Right renal pelvis (tissue), 4 donors: ENCODE results near the gene CSDE1. TPM values are rescaled to one million over a fixed set of nuclear protein-coding genes. Genes with fewer than 3 reads are reported as not detected.
"Not testable (repeated sequence)": the region's sequence is repeated elsewhere in the genome, so short reads cannot be mapped to it uniquely, and the experiment has no call there.

Source experiments
- DNase-seq, 4 donors: peaks; one replicate each; pipeline ENCODE4 v3.0.0-alpha.2; 2013; ENCODE audit warnings: low read depth in 4 of 4, low spot score in 3 of 4, missing footprints in 1 of 4
- polyA plus RNA-seq, 4 donors: library from polyadenylated mRNA; unstranded; fragments of 120-200 nt; gene quantifications; one replicate each; pipeline ENCODE4 v1.2.1, GENCODE V29; 2013; ENCODE audit not compliant: insufficient read length in 4 of 4

CSDE1 gene
- 100 to 1,000 TPM; 405 to 482 (median 468) TPM for polyA plus RNA-seq

GRCh38 chr1:114757455-114758255, at the start of gene CSDE1:
Gene CSDE1 (minus strand): TSS chr1:114757984. CDS start chr1:114739890, 18,094 bp downstream.
- peak; percentile 96 to 98 (median 97) for DNase-seq

DNA sequence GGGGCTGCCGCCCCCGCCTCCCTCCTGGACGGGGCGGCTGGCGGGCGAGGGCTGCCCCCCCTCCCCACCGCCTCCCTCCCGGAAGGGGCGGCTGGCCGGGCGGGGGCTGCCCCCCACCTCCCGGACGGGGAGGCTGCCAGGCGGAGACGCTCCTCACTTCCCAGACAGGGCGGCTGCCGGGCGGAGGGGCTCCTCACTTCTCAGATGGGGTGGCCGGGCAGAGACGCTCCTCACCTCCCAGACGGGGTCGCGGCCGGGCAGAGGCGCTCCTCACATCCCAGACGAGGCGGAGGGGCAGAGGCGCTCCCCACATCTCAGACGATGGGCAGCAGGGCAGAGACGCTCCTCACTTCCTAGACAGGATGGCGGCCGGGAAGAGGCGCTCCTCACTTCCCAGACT, 46.7 kb upstream of the CSDE1 start:
- not testable (repeated sequence) for DNase-seq

DNA sequence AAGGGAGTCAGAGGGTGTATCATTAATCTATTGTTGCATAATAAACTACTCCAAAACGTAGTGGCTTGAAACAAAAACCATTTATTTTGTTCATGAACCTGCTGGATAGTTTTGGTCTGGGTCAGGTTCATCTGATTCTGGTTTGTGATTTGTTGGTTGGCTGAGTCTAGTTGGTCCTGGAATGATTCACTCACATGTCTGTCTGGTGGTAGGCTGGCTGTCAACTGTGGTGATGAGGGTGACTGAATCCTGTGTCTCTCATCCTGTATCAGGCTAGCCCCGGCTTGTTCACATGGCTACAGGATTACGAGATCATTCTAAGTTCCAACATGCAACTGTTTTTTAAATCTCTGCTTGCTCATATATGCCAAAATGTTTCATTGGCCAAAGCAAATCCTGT, 45.2 kb upstream of the CSDE1 start:
- no peak for DNase-seq

GRCh38 chr1:114794038-114794437, 36.3 kb upstream of the CSDE1 start:
- DNase-seq = no peak

- DNase-seq = not testable (repeated sequence)
Observed at GRCh38 chr1:114790581-114790980, 32.8 kb upstream of the CSDE1 start.

GRCh38 chr1:114786440-114786839, 28.7 kb upstream of the CSDE1 start:
- DNase-seq = not testable (repeated sequence)

DNA sequence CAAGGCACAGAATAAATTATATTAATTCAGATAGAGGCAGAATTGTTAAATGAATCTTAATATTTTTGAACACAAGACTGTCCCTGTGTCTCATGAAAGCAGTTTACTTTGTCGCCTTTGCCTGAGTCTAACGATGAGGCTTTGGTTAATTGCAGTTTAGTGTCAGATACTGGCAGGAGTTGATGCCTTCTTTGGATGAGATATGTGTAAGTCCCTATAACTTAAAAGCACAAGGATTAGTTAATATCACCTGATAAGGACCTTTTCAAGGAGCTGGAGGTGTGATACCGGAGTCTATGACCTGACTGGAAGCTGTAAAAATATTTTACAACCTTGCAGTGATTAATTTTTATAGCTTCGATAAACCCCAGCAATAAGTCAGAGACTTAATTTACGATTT, 24.7 kb upstream of the CSDE1 start:
- DNase-seq = no peak

- DNase-seq = peak; percentile 85 to 88 (median 86)
Observed at GRCh38 chr1:114780344-114781226, 22.8 kb upstream of the CSDE1 start, which contains the start of gene SIKE1. Gene SIKE1 (minus strand): TSS chr1:114780685. CDS start chr1:114780607, 78 bp downstream.

DNA sequence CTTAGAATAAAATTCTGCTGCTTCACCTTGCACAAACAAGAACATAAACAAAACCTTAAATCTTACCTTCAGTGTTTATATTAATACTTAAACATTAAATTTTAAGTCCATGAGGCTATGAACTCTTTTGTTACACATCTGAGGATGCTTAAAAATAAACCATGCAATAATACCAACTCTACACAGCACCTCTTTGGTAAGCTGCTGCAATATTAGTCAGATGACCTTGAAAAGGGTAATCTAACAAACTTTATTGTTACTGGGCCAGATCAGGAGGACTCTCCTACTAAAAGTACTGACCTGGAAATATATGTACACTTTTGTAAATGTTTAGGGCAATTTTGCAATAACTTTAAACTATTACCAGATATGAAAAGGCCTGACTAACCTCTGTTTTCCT, 21.9 kb upstream of the CSDE1 start:
- DNase-seq = no peak

- not testable (repeated sequence) for DNase-seq
Observed at GRCh38 chr1:114776726-114777125, 18.9 kb upstream of the CSDE1 start.

GRCh38 chr1:114771992-114772391, 14.2 kb upstream of the CSDE1 start:
- no peak for DNase-seq

DNA sequence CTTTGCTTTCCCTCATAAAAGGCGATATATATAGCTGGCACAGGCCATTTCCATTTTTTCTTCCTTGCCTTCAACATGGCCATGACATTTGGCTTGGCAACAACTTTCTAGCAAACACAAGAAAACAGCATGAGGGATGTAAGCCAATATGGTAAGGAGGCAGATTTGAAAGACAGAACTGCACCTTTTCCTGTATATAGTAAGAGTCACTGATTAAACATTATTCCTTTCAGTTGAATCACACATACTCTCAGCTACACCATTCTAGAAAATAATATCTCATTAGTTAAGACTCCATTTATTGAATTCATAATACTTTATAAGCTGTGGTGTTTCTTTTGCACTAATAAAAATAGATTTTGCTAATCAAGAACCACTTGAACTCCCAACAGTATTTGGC, 13.2 kb upstream of the CSDE1 start:
- no peak for DNase-seq

DNA sequence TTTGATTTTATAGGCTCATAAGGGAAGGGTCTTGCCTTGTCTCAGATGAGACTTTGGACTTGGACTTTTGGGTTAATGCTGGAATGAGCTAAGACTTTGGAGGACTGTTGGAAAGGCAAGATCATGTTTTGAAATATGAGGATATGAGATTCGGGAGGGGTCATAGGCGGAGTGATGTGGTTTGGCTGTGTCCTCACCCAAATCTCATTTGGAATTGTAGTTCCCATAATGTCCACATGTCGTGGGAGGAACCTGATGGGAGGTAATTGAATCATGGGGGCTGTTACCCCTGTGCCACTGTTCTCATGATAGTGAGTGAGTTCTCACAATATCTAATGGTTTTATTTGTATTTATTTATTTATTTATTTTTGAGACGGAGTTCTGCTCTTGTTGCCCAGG, 6.9 kb upstream of the CSDE1 start:
- no peak for DNase-seq

DNA sequence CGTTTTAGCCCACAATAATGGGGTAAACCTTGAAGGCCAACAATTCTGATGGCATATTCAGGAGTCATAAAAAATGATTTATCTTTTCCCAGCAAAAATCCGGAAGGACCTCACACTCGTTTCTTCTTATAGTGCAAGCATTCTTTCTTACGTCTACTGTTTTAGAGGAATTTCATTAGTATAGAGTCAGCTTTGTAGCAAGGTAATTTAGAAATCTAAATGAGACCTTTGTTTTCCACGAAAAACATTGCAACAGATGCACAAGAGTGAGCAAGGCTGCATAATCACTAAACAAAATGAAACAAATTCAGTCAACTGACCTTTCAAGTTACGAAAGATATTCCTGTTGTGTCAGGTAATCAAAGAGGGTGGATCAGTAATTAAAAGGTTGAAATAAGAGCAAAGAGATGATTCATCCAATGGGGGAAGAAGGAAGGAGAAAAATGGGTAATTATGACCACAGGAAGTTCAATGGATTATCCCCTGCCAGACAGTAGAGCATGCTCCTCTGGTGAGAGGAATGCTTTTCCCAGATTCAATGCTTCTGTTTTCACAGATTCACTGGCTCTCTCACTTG, 560 bp upstream of the CSDE1 start:
- DNase-seq = no peak

GRCh38 chr1:114756949-114757454, 782 bp downstream of the CSDE1 start:
- DNase-seq = no peak

- no peak for DNase-seq
Observed at GRCh38 chr1:114756009-114756892, 1.5 kb downstream of the CSDE1 start.

- no peak for DNase-seq
Observed at GRCh38 chr1:114755006-114755931, 2.5 kb downstream of the CSDE1 start.

DNA sequence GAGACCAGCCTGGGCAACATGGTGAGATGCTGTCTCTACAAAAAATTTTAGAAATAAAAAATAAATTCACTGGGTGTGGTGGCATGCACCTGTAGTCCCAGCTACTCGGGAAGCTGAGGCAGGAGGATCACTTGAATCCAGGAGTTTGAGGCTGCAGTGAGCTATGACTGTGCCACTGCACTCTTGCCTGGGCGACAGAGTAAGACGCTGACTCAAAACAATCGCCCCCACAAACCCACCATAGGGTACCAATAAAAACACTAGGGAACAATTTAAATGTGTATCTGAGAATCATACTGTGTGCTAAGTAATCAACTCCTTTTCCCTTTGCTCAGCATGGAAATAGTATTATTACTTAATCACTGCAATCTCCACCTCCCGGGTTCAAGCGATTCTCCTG, 4.1 kb downstream of the CSDE1 start:
- not testable (repeated sequence) for DNase-seq

- DNase-seq = no peak
Observed at GRCh38 chr1:114753143-114753542, 4.6 kb downstream of the CSDE1 start.
